ENCODE results near the gene KLHL29.

Gene KLHL29

DNA sequence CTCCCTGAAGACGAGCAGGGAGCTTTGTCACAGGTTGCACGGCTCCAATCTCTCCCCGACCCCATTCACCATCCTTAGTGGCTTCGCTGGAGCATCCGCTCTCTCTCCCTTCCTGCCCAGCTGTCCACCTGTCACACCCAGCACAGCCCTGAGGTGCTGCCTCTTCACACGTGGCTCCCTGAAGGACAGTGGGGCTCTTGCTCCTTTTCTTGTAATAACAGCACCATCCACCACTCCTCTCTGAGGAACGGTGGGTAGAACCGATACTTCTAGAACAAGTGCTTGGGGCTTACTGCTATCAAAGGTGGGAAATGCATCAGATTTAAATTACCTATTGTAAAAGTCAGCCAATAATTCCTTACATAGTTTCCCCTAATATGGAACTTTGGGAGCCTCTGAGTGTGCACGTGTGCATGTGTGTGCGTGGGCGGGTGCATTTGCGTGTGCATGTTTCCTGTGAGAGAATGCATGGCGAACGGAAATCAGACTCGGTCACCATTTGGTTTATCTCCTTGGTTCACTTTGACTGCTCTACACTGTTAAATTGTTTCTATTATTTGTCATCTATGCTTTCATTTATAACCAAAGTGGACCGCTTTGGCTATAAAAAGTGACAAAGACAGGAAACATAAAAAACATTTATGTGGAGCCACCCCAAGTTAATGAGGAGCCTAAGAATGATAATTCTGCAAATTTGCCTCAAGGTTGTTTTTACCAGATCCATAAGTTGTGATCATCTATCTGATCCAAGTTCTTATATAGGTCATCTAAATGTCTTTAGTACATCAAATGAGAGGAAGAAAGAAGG is 39.1 kb downstream of the KLHL29 start:
- DNase-seq, result no peak

DNA sequence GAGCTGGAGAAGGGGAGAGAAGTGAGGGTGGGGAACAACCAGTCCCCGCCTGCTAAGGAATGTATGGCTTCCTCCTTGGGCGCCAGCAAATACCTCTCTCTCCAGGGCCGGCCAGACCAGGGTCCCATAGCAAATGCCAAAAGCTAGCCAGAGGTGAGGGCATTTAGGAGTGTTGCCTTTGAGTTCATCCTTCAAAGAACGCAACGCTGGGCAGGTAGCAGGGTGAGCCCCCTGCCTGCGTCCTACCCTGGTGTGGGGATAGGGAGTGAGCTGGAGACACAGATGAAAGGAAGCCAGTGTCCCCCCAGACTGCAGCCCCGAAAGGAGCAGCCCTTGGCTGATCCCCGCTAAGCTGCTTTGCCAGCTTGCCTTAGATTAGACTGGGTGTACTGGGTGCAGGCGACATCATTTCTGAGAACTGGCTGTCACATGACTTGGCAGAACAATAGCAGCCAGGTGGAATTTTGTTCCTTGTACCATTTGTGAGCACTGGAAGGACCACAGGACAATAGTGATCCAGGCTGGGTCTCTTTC is 40.4 kb downstream of the KLHL29 start:
- no peak for DNase-seq

DNA sequence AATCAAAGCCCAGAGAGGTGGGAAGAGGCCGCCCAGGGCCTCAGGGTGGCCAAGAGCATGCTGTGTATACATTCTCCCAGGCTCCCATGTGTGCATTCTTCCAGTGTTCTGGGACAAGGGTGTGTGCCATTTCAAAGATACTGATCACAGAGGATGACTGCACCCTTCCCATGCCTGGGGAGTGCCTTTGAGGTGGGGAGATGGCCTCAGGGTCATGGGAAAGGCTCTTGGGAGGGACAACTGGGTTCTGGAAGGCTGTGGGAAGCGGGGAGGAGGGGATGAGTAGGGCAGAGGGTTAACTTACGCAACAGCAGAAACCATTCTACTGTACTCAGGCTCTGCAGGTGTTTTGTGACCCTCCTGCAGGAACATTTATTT is 40.9 kb downstream of the KLHL29 start:
- no peak for DNase-seq

DNA sequence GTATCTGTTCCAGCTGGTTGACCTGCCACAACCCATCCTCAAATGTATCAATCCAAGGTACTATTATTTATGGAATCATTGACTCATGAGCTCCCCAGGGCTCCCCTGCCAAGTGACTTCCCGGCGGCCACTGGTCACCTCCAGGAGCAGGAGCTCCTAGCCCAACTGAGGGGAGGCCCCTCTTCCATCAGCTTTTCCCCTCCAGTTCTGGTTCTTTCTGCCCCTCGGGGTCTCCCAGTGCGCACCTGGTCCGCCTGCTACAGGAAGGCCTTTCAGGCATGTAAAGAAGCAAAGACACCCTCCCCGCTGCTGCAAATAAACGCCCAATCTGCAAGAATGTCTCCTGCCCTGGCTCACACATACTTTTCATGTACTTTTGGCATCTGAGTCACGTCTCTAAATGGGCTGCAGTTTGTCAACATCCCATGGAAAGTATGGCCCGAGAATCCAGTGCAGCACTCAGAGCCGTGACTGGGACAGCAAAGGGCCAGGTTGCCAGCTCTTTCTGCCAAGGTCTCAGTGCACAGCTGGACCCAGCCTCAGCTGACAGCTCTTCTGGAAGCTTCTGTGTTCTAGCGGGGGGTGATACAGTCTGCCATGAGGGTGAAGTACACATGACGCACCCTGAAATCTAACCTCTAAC is 41.4 kb downstream of the KLHL29 start:
- DNase-seq, result no peak

DNA sequence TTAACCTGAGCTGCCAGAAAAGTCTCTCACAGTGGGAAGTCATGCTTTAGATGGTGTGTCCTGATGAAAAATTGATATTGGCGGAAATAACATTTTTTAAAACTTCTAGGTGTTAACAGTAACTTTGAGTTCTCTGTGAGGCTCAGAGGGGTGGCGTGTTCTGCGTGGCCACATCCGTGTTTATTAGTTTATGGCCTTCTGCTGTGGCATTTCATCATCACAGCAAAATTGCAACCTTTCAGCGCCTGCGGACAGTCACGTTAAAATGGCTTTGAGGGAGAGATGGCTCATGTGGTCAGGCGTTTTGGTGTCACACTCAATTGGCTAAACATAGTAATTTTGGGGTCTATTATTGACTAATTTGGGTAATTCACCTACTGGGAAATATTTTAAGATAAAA is 42.4 kb downstream of the KLHL29 start:
- no peak for DNase-seq

DNA sequence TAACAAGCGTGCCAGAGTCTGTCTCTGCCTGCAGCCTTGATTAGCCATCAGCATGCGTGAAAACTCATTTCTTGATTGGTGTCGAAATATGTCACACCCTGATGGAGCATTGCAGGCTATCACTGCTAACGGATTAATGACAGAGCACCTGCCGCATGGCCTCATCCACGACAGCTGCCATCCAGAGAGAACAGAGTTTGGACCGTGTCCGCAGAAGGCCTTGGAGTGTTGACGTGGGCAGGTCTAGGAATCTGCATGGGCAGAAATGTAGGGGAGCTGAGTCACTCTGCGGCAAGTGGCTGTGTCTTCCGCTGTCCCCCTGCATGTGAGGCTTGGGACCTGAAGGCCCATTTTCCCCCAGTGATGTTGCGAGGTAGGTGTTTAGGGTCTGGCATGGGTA is 43.0 kb downstream of the KLHL29 start:
- DNase-seq, result no peak

DNA sequence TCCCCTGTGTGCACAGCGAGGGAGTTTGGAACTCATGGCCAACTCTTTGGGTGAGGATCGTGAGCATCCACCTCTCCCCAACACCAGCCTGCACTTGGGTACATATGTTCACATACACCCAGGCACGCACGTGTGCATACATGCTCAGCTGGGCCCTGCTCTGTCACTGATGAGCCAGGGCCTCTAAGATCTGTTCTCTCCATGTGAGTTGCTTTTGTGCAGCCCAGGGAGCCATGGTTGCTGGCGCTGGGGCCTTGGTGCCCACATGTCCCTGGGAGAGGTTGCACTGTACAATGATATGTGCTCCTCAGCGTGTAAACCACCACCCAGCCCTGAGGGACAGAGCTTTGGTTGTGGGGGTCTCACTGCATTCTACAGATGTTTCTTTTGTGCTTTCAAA is 44.1 kb downstream of the KLHL29 start:
- DNase-seq, result no peak

DNA sequence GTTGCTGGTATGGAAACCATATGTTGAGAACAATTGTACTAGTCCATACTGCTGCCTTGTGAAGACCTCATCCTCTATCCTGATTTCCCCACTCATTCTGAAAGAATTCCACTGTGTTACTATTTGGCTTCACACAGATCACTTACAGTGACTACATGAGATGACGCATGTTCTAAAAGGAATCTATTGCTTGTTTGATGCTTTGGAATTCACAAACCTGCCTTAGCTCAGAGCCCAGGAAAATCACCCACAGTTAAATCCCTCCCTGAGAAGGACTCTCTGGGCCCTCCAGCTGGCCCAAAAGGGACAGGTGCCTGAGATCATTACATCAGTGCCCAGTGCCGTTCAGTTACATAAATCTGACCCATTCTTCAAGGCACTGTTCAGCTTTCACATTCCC is 45.3 kb downstream of the KLHL29 start:
- DNase-seq, result no peak

DNA sequence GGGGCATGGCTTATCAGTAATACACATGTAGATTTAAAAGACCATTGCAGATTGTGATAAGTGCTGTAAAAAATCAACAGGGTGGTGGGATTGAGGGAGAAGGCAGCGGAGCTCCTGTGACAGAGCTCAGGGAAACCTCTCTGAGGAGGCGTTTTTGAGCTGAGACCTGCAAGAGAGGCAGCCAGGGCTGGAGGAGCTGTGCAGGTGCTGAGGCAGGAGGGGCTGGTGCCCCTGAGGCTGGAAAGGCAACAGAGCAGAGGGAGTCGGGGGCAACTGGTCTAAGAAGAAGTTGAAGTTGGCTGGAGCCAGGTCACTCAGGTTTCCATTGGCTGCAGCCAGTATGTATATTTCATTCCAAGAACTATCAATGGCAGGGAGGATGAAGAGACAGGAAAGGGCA is 47.6 kb downstream of the KLHL29 start:
- DNase-seq, result no peak

DNA sequence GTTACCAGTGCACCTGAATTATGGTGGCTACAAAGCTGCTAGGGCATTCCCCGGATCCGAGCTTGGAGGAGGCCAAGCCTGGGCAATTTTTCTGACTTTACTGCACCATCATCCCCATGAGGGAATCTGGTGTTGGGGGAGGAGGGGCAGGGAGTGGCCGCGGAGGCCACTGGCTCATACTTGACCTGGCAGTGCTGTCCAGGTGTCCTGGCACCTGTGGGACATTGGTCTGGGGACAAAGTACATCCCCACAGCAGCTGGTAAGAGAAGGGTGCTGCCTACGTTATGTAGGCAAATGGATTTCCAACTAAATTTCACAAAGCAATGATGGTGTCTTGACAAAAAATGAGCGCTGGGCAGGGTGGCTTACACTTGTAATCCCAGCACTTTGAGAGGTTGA is 48.3 kb downstream of the KLHL29 start:
- no peak for DNase-seq

DNA sequence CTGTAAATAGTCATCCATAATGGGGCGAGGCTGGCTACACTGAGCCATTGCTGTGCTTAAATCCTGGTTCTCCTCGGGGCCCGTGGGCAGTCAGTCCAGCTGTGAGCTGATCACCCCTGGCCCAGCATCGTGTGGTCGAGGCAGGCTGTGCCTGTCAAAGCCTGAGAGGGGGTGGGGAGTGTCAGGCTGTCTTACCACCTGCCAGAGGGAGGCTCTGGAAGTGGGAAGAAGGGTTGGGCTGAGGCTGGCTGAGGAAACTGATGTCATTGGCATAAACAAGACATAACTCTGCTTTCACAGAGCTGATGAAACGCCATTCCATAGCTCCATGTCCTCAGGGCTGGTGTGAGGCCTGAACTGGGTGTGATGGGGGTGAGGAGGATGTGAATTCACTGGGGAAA is 49.7 kb downstream of the KLHL29 start:
- DNase-seq, result no peak

DNA sequence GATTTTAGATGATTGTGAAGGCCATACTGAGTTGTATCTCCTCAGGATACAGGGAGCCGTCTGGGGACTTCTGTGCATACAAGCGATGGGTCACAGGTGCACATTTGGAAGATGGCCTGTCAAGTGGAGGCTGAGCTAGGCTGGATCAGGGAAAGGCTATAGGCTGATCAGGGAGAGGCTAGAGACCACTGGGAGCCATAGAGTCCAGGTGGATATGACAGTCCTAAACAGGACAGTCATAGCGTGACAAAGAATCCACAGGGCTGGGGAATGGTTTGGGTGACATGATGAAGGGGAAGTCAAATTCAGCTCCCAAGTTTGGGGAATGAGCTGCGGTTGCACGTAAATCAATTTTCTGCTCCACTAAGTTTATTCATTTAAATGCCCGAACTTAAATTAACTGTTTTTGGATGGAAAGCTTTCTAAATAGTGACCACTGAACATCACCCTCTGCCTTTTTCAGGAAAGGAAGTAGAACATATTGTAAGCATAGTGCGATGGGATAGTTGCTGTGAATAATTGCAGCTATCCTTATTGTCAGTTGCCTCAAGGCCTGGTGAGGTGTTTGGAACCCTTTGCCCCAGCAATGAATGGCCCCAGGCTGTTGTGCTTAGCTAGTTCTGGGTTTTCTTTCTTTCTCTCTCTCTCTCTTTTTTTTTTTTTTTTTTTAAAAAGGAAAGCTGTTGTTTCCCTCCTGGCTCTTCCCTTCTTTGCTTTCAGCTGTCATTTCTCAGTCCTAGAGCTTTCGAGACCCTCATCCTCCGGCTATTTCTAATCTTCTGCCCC is 50.5 kb downstream of the KLHL29 start:
- DNase-seq, result no peak

DNA sequence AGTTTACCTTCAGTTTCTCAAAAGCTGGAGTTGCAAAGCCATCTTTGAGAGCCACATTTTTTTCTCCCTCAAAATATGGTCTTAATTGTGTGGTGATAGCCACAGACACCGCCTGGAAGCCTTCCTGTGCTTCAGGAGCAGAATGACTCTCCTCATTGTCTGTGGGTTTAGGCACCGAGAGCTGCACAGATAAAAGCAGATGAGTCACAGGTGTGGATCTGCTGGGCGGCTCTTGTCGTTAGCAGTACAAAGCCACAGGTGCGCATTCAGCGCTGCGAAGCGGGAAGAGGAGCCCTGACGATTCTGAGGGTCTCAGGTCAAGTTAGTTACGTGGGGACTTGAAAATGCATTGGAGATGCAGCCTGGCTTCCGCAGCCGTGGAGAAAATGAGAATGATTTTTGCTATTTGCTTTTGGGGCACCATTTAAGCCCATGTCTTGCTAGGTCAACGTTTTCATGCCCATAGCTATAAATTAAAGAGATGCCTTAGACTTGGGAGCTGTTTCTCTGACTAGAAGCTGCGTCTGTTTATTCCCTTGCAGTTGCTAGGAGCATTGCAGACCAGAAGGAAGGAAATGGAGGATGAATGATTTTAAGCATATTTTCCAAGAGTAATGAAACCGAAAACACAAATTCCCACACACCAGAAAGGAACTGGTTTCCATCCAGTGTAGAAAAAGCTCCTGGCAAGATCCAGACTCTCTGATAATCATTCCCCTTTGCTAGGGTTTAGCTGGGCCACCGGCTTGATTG is 51.5 kb downstream of the KLHL29 start:
- peak; percentile 61 for DNase-seq

DNA sequence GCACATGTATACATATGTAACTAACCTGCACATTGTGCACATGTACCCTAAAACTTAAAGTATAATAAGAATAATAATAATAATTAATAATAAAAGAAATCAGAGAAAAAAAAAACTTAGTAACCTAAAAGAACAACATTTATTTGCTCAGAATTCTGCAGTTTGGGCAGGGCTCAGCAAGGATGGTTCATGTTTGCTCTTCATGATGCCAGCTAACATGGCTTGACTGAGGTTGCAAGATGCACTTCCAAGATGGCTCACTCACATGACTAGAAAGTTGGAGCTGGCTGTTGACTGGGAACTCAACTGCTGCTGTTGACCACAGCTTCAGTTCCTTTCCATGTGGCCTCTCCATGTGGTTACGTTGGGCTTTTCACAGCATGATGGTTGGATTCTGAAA is 56.4 kb downstream of the KLHL29 start:
- no peak for DNase-seq

DNA sequence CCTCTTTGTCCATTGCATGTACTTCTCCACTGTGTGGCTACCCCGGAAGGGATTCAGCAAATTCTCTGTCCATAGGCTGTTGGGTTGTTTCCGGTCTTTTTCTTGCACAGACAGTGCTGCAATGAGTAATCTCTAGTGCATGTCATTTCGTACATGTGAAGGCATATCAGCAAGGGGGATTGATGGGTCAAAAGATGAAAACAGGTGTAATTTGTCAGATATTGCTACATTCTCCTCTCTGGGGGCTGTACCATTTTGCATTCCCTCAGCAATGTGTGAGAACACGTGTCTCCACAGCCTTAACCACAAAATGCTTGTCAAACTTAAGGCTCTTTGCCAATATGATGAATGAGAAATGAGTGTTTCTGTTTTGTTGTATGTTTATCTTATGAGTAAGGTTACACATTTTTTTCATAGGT is 60.5 kb downstream of the KLHL29 start:
- peak; percentile 10 for DNase-seq

DNA sequence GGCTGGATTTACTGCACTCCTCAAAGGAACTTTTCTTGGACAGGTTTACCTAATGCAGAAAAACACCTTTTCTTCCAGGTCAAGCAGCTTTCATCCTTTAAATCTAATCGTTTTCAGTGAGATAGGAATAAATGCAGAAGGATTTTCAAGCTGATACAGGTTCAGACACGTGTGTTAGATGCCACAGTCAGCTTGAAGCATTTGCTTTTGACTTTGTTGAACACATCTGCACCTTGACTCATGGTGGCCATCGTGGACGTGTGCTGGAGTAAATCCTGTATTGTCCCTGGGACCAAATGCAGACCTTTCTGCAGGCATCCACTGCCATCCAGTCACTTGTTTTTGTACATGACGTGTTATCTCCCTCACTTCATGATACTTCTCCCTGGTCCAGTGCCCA is 61.9 kb downstream of the KLHL29 start:
- DNase-seq, result no peak

DNA sequence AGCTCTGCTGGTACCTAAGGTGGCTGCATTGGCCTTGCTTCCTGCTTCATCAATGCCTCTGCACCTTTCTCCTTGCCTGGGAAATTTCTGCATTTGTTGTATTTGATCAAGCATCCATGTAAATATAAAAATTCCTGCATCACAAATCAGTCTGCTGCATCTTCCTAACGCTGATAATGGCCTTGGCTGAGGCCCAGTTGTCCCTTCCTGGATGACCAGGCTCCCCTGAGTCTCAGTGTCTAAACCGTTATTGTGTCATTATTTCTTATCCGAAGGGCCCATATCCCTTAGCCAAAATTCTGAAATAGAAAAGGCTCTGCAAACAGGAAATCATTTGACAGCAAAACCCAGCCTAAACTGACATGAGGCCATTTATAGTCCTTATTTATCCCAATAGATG is 62.4 kb downstream of the KLHL29 start:
- no peak for DNase-seq

DNA sequence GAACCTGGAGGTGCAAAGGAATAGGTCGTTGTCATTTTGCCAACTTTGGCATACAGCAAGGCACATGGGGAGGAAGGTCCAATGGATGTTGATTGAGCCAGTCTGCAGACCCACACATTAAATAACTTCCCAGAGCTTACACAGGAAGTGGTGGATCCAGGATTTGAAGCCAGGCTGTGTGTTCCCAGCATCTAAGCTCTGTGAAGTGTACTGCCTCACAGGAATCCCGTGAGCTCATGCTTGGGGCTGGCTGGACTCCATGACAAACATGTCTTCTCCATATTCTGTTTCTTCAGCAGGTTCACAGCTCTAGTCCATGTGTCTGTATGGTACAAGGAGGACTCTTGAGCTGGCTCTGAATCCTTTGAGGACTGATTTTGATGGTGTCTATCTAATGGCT is 63.9 kb downstream of the KLHL29 start:
- no peak for DNase-seq

DNA sequence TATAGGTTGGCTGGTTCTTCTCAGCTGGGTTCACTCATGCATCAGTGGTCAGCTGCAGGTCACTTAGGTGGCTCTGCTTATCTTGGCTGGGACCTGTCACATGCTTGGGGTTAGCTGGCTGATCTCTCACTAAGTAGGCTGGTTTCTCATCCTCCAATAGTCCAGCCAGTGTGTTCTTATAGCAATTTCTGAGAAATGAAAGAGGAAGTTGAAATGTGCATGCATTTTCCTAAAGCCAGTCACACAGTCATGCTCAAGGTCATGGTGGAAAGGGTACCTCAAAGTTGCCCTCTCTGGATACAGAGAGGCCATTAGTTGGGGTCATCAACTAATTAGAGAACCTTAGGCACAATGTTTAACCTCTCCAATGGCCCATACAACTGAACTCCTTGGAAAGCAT is 64.4 kb downstream of the KLHL29 start:
- DNase-seq, result no peak

DNA sequence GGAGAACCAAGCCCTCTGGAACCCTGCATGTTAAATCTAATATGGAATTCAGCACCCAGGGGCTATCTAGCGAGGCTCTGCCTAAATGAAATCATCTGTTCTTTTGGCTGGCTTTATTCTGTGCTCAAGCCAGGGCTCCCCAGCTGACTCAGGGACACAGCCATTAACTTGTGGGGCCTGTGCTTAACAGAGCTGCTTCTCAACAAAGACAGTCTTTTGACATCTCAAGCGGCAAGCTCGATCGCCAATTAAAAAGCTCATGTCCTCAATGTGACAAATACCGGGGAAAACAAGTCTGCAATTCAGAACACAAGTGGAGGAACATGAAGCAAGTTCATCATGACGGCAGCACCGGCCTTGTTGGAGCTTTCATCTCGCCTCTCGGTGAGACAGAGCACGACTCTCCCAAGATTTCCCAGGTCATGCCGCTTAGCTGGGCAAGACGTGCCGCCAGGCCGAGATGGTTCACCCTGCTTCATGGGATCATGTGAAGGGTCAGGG is 64.9 kb downstream of the KLHL29 start:
- DNase-seq, result no peak

DNA sequence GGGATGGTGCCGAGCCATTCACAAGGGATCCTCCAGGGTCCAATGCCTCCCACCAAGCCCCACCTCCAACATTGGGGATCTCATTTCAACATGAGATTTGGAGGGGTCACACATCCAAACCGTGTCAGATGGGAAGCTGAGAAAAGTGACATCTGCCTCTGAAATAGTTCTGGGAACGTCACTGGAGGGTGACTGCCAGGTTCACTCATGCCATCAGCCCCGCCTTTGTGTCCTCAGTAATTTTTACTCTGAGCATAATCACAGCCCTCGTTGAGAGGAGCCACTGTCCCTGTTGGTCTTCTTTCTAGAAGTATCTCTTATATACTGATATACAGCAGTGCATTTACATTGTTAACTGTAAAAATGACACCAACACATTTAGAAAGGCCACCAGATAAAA is 67.4 kb downstream of the KLHL29 start:
- DNase-seq, result no peak

DNA sequence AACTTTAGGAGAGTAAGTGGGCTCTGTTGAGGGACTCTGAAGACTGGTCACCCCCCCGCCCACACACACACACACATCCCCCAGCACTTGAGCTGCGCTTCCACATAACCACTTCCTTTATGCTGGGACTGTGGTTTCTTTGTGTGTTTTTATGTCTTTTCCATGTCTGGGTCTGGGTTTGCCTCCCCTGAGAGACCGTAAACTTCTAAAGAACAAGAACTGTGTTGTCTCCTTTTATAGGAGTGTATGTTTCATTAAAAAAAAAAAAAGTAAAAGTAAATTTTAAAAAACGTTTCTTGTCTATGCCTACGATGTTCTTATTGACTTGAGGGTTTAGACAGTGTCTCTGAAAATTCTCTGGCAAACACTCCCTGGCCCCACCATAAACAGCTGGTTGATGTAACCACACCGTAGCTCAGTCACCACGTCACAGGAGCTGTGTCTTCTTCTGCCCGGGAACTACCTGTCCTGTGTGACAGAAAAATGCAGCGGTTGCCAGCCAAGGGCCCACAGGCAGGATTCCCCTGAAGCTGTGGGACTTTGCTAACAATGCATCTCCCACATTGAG is 68.0 kb downstream of the KLHL29 start:
- DNase-seq, result peak; percentile 14

Data from activated CD4-positive, alpha-beta T cell treated with anti-CD3 and anti-CD28 coated beads, Interleukin-10, Interleukin-2, amounts not matched to agents 100 ng/mL and 50 ng/mL, durations not matched to agents 16 hours and 8 hours (primary cell).